GM12873 (cell line): ENCODE measurements around the gene SST.

Experiments used
- TF ChIP-seq, protein P1 (sequence below): IDR thresholded peaks from 2 replicates; pipeline ENCODE4 v1.5.1; 2012; ENCODE audit warnings: low read depth, mild to moderate bottlenecking, moderate library complexity, low read length, control low read depth; ENCODE audit not compliant: insufficient read depth; ENCODE audit errors: missing control alignments

SST gene

DNA sequence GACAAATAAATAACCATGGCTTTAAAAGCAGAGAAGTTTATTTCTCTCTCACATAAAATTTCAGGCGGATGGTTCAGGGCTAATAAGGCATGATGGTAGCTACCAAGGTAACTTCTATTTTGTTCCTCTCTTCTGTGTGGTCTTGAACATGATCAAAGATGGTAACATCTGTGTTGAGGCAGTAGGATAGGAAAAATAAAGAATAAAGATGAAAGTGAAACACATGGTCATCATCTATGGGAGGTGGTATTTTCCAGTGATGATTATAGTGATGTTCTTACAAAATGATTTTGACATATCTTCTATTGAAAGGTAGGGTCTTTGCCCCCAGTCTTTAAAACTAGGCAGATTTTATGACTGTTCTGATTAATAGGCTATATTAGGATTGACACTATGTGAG, 14.2 kb upstream of the SST start:
- TF ChIP-seq, protein P1, sequence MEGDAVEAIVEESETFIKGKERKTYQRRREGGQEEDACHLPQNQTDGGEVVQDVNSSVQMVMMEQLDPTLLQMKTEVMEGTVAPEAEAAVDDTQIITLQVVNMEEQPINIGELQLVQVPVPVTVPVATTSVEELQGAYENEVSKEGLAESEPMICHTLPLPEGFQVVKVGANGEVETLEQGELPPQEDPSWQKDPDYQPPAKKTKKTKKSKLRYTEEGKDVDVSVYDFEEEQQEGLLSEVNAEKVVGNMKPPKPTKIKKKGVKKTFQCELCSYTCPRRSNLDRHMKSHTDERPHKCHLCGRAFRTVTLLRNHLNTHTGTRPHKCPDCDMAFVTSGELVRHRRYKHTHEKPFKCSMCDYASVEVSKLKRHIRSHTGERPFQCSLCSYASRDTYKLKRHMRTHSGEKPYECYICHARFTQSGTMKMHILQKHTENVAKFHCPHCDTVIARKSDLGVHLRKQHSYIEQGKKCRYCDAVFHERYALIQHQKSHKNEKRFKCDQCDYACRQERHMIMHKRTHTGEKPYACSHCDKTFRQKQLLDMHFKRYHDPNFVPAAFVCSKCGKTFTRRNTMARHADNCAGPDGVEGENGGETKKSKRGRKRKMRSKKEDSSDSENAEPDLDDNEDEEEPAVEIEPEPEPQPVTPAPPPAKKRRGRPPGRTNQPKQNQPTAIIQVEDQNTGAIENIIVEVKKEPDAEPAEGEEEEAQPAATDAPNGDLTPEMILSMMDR: no peak

DNA sequence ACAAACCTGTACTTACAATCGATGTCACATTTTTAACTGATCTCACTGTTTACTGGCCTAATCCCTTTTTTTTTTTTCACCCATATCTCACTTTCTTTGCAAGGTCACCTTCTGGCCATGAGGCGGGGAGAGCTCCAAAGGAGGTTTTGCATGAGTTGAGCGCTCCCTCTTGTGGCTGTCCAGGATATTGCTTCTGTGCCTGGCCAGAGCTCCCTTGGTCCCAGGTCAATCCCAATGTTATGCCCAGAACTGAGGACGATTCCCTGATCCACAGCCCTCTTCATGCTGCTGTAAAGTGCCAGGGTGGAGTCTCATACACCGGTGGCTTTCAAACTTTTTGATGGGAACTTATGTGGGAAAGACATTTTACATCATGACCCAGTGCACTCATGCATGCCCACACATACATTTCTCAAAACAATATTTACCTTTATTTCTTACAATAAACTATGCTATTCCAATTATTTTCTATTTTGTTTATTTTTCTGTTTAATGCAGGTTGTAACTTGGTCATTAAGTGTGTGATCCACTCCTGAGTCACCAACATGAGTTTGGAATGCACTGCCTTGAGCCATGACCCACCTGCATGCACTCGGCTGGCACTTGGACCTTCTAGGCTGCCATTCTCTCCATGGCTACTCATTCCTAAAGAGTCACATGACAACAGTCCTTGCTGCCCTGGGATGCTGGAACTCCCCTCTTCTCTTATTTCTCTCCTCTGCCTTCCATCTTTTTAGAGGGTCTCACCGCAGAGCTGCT, 9.6 kb upstream of the SST start:
- TF ChIP-seq, protein P1: peak; percentile 94

- TF ChIP-seq, protein P1: peak; percentile 57
Observed at GRCh38 chr3:187678726-187679268, 8.6 kb upstream of the SST start.

DNA sequence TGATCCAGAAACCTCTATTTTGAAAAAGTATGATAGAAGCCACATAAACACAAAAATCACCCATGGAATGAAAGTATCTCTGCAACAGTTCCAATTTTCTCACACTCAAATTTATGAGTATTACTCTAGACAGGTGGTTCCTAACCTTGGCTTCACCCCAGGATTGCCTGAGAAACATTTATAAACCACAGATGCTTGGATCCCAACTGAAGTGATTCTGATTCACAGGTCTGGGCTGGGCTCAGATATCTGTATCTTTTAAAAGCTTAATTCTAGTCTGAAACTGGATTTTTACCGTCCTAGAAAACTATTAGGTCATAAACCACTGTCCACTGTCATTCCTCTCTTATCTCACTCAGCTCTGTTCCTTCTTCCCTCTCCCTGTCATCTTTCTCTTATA, 7.4 kb upstream of the SST start:
- TF ChIP-seq, protein P1: no peak

DNA sequence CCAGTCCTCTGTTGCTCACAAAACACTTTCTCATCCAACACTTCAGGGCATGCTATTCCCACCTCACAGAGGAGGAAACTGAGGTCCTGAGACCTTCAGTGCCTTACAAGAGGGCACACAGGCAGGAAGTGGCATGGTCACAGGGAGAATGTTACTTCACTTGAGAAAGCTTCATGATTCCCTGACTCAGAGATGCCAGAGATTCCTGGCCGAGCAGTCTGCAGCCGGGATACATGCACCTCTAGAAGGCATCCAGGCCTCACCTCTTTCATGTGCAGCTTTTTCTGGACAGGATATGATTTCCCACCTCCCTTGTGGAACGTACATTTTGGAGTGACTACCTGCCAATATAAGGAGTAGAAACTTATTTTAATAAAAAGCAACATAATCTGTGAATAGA, 2.8 kb upstream of the SST start:
- TF ChIP-seq, protein P1: no peak

DNA sequence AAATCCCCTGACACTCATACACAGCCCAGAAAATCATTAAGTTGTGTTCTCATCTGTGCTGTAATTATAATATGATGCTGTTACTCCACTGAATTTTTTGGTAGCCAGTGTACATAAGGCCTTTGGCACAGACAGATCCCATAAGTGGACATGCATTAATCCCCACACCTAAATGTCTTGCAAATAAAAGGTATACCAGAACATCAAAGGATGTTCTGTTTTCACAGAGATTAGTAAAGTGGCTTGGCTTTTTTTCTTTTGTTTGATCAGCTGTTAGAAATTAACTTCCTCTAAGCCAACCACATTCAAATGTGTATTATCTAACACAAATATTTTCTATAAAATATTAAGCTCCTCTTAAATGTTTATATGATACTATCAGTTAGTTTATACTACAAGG, 2.7 kb downstream of the SST start:
- TF ChIP-seq, protein P1: no peak

- TF ChIP-seq, protein P1: no peak
Observed at GRCh38 chr3:187665764-187666402, 4.3 kb downstream of the SST start.
